HepG2 (cell line): Measurements from ENCODE around the gene JAK1. TPM values are rescaled to one million over a fixed set of nuclear protein-coding genes. Genes with fewer than 3 reads are reported as not detected.
A peak's percentile ranks its signal among the peaks of the same experiment; 100 is the strongest.

ENCODE experiments used
- ARNT2 ChIP-seq: sonication (generic); formaldehyde crosslinking; IDR thresholded peaks from 2 replicates; pipeline ENCODE4 v1.8.0; 2022; ENCODE audit warnings: mild to moderate bottlenecking, low read depth, missing genetic modification reagents, moderate library complexity
- ETV5 ChIP-seq: IDR thresholded peaks from 2 replicates; pipeline ENCODE4 v1.6.1; 2018; ENCODE audit warnings: missing biosample characterization, missing genetic modification reagents, inconsistent platforms, borderline replicate concordance
- FUBP1 ChIP-seq: sonication (generic); formaldehyde crosslinking; IDR thresholded peaks from 2 replicates; pipeline ENCODE4 v1.5.1; 2020; ENCODE audit warnings: missing genetic modification reagents, mild to moderate bottlenecking, borderline replicate concordance
- HDAC6 ChIP-seq: fragments of 200-600 bp; sonication (generic); IDR thresholded peaks from 2 replicates; pipeline ENCODE4 v1.7.0; 2017; ENCODE audit warnings: mild to moderate bottlenecking, antibody characterized with exemption, low read length, low read depth
- HINFP ChIP-seq: sonication (generic); formaldehyde crosslinking; IDR thresholded peaks from 2 replicates; pipeline ENCODE4 v1.4.0; 2020; ENCODE audit warnings: low read depth, mild to moderate bottlenecking, missing genetic modification reagents
- MNT ChIP-seq: fragments of 450-650 bp; IDR thresholded peaks from 2 replicates; pipeline ENCODE4 v1.6.1; 2016
- RBM39 ChIP-seq: fragments of 200-400 bp; formaldehyde crosslinking; IDR thresholded peaks from one replicate; pipeline ENCODE4 v1.6.1; 2018; ENCODE audit warnings: antibody characterized with exemption, mild to moderate bottlenecking, low read depth, low read length; ENCODE audit not compliant: poor library complexity, severe bottlenecking
- STAT6 ChIP-seq: sonication (generic); formaldehyde crosslinking; IDR thresholded peaks from 2 replicates; pipeline ENCODE4 v1.4.0; 2020; ENCODE audit warnings: missing genetic modification reagents, mild to moderate bottlenecking, borderline replicate concordance
- ZNF124 ChIP-seq: sonication (generic); formaldehyde crosslinking; IDR thresholded peaks from 2 replicates; pipeline ENCODE4 v1.4.0; 2020; ENCODE audit warnings: missing genetic modification reagents
- ZNF20 ChIP-seq: sonication (generic); formaldehyde crosslinking; IDR thresholded peaks from 2 replicates; pipeline ENCODE4 v1.4.0; 2020; ENCODE audit warnings: mild to moderate bottlenecking, moderate library complexity, missing genetic modification reagents
- ZNF275 ChIP-seq: sonication (generic); formaldehyde crosslinking; IDR thresholded peaks from 2 replicates; pipeline ENCODE4 v1.8.0; 2022; ENCODE audit warnings: missing genetic modification reagents, mild to moderate bottlenecking, inconsistent platforms, borderline replicate concordance
- ZNF30 ChIP-seq: sonication (generic); formaldehyde crosslinking; IDR thresholded peaks from 2 replicates; pipeline ENCODE4 v1.5.0; 2020; ENCODE audit warnings: mild to moderate bottlenecking, missing genetic modification reagents
- ZNF326 ChIP-seq: sonication (generic); formaldehyde crosslinking; IDR thresholded peaks from 2 replicates; pipeline ENCODE4 v1.4.0; 2020; ENCODE audit warnings: missing genetic modification reagents, borderline replicate concordance
- ZNF501 ChIP-seq: sonication (generic); formaldehyde crosslinking; IDR thresholded peaks from 2 replicates; pipeline ENCODE4 v1.5.1; 2020; ENCODE audit warnings: mild to moderate bottlenecking, moderate library complexity, missing genetic modification reagents
- ZNF598 ChIP-seq: sonication (generic); formaldehyde crosslinking; IDR thresholded peaks from 2 replicates; pipeline ENCODE4 v1.5.1; 2020; ENCODE audit warnings: mild to moderate bottlenecking, missing genetic modification reagents, borderline replicate concordance
- ZNF607 ChIP-seq: sonication (generic); formaldehyde crosslinking; IDR thresholded peaks from 2 replicates; pipeline ENCODE4 v1.5.1; 2020; ENCODE audit warnings: missing genetic modification reagents, mild to moderate bottlenecking, borderline replicate concordance
- ZNF772 ChIP-seq: sonication (generic); formaldehyde crosslinking; IDR thresholded peaks from 2 replicates; pipeline ENCODE4 v1.5.0; 2020; ENCODE audit warnings: mild to moderate bottlenecking, missing genetic modification reagents
- polyA plus RNA-seq, 8 experiments: library from polyadenylated mRNA; depleted of rRNA in 3 of 8; stranded (reverse) in 7 of 8; unstranded in 1 of 8; fragments of >200 nt; fragmentation: Illumina TruSeq in 4 of 8; extraction: Trizol in 4 of 8; gene quantifications; 2 replicates each; pipeline versions ENCODE4 v1.2.1 to v1.2.3, GENCODE V29; 2011 to 2016; ENCODE audit warnings: low read depth in 4 of 8, missing spikeins in 1 of 8, mixed read lengths in 1 of 8; ENCODE audit not compliant: insufficient read depth in 1 of 8
- total RNA-seq, 5 experiments: library from RNA; depleted of rRNA; stranded (reverse); fragments of >200 nt; fragmentation: Illumina TruSeq; extraction: Trizol; gene quantifications; 2 replicates each; pipeline ENCODE4 v1.2.3, GENCODE V29; 2016; ENCODE audit warnings: low read depth in 1 of 5

Gene JAK1
- total and polyA plus RNA-seq, 2 of the 13 experiments (the other 11 are each of a cell fraction or from before 2014, with no cell fraction given) = 23.9 to 42.4 TPM

GRCh38 chr1:64986903-64987871, 20.8 kb upstream of the JAK1 start (continued):
- TF ChIP-seq STAT6 (CRISPR knock-in tag) (no peak), ZNF598 (CRISPR knock-in tag) (no peak), ZNF124 (peak; percentile 21; the same call in 1 of the 2 replicates), ZNF772 (CRISPR knock-in tag) (no peak), ARNT2 (CRISPR knock-in tag) (no peak), ZNF501 (CRISPR knock-in tag) (no peak), MNT (peak; percentile 51), FUBP1 (CRISPR knock-in tag) (no peak), ZNF275 (CRISPR knock-in tag) (no peak), ZNF326 (CRISPR knock-in tag) (no peak), ETV5 (peak; percentile 50; the same call in 1 of the 2 replicates), HDAC6 (no peak), ZNF30 (CRISPR knock-in tag) (no peak), RBM39 (no peak), ZNF607 (CRISPR knock-in tag) (no peak), ZNF20 (CRISPR knock-in tag) (no peak), HINFP (no peak)
